GM18861 (cell line): ENCODE results near the gene PGAP6.
"Not testable (repeated sequence)": the region's sequence is repeated elsewhere in the genome, so short reads cannot be mapped to it uniquely, and the experiment has no call there.

ENCODE experiments used
- ATAC-seq: cut with Tn5 transposase; IDR thresholded peaks from one replicate; pipeline ENCODE4 v1.9.1; 2021; ENCODE audit not compliant: unreplicated experiment

The PGAP6 gene

GRCh38 chr16:379961-380761, 1.6 kb downstream of the PGAP6 start:
- ATAC-seq: no peak

GRCh38 chr16:379183-379960, 2.4 kb downstream of the PGAP6 start:
- no peak for ATAC-seq

GRCh38 chr16:378821-379182, 3.0 kb downstream of the PGAP6 start:
- no peak for ATAC-seq

GRCh38 chr16:378113-378820, 3.5 kb downstream of the PGAP6 start:
- ATAC-seq: not testable (repeated sequence)

- no peak for ATAC-seq
Measured at GRCh38 chr16:377419-377951, 4.3 kb downstream of the PGAP6 start.

- ATAC-seq: no peak
Measured at GRCh38 chr16:376817-377418, 4.9 kb downstream of the PGAP6 start.

- ATAC-seq: no peak
Measured at GRCh38 chr16:375927-376816, 5.6 kb downstream of the PGAP6 start.

- no peak for ATAC-seq
Measured at GRCh38 chr16:375212-375611, 6.6 kb downstream of the PGAP6 start.

- ATAC-seq: no peak
Measured at GRCh38 chr16:374616-374926, 7.2 kb downstream of the PGAP6 start.

GRCh38 chr16:373848-374615, 7.7 kb downstream of the PGAP6 start:
- no peak for ATAC-seq

- no peak for ATAC-seq
Measured at GRCh38 chr16:373020-373598, 8.7 kb downstream of the PGAP6 start.

- no peak for ATAC-seq
Measured at GRCh38 chr16:372302-372983, 9.3 kb downstream of the PGAP6 start.

GRCh38 chr16:371515-372301, 10.1 kb downstream of the PGAP6 start:
- ATAC-seq: no peak

- ATAC-seq: no peak
Measured at GRCh38 chr16:370979-371514, 10.7 kb downstream of the PGAP6 start.

GRCh38 chr16:370443-370842, 11.3 kb downstream of the PGAP6 start, which contains the start of gene MRPL28:
MRPL28 (minus strand) TSS chr16:370538; CDS start chr16:370218, 320 bp downstream.
- ATAC-seq: peak; percentile 65

GRCh38 chr16:369866-370436, 11.8 kb downstream of the PGAP6 start:
- ATAC-seq: no peak

GRCh38 chr16:369275-369865, 12.4 kb downstream of the PGAP6 start:
- no peak for ATAC-seq
